HCT116 (cell line): ENCODE results near the gene MOV10L1. TPM values are rescaled to one million over a fixed set of nuclear protein-coding genes. Genes with fewer than 3 reads are reported as not detected.

Experiments used
- ATAC-seq: fragments of 200-7000 bp; cut with Tn5 transposase; 2 replicates; pipeline ENCODE4 v1.9.1; 2020; ENCODE audit warnings: mild to moderate bottlenecking, moderate library complexity
- BruUV-seq: library from RNA; stranded (reverse); fragments of 400-500 nt; replicated peaks from 2 replicates; lab custom pipeline; 2021; lab: Mats Ljungman, UMichigan
- CTCF ChIA-PET: fragments of 300-600 bp; sonication (Branson Sonifier 250); formaldehyde crosslinking; loops from one replicate; lab custom pipeline; 2021; ENCODE audit warnings: antibody characterized with exemption; lab: Charles Lee
- POLR2A ChIA-PET: fragments of 300-600, 350-600 bp; sonication (Branson Sonifier 250); formaldehyde crosslinking; loops from one replicate; lab custom pipeline; 2021; ENCODE audit warnings: antibody characterized with exemption; lab: Charles Lee
- RAD21 ChIA-PET, 2 experiments: fragments of 300-600 bp; sonication (Branson Sonifier 250); formaldehyde crosslinking; loops; one replicate each; lab custom pipeline; 2023; ENCODE audit warnings: low total read pairs in 2 of 2; ENCODE audit not compliant: uncharacterized antibody in 2 of 2, unreplicated experiment in 2 of 2, low non-redundant PET in 1 of 2; lab: Charles Lee
- DNase-seq: peaks from one replicate; pipeline ENCODE4 v3.0.0-alpha.2; 2010; ENCODE audit warnings: low read depth, low spot score
- H2AFZ ChIP-seq: fragments of 200-600 bp; shearing (Covaris generic), sonication (generic); 2 replicates; pipeline ENCODE4 v1.6.1; 2017; ENCODE audit warnings: low read depth, mixed run types, mixed read lengths, antibody characterized with exemption, low read length; ENCODE audit not compliant: poor library complexity, severe bottlenecking
- H3K27ac ChIP-seq: 2 replicates; pipeline ENCODE4 v1.5.1; 2012; ENCODE audit warnings: low read depth, low read length
- H3K27me3 ChIP-seq: fragments of 200-600 bp; sonication (generic); 2 replicates; pipeline ENCODE4 v1.6.1; 2016; ENCODE audit warnings: mixed run types, low read length, mixed read lengths; ENCODE audit not compliant: insufficient read depth
- H3K36me3 ChIP-seq, 2 experiments: fragments of 200-500 bp in 1 of 2; fragments of 200-600 bp in 1 of 2; sonication (Bioruptor generic) in 1 of 2; sonication (generic) in 1 of 2; 2 replicates each; pipeline versions ENCODE4 v1.5.1 to v1.6.1; 2014 to 2016; ENCODE audit warnings: low read length in 2 of 2, inconsistent platforms in 1 of 2, mixed read lengths in 1 of 2, mixed run types in 1 of 2; ENCODE audit not compliant: insufficient read depth in 2 of 2, control insufficient read depth in 1 of 2
- H3K4me1 ChIP-seq, 2 experiments: fragments of 200-600 bp in 1 of 2; sonication (generic) in 1 of 2; 2 replicates each; pipeline versions ENCODE4 v1.5.1 to v1.6.1; 2012 to 2017; ENCODE audit warnings: low read length in 2 of 2, inconsistent platforms in 1 of 2, mild to moderate bottlenecking in 1 of 2, mixed read lengths in 1 of 2, mixed run types in 1 of 2, moderate library complexity in 1 of 2; ENCODE audit not compliant: insufficient read depth in 2 of 2, control insufficient read depth in 1 of 2
- H3K4me2 ChIP-seq: fragments of 200-600 bp; sonication (generic); 2 replicates; pipeline ENCODE4 v1.6.1; 2017; ENCODE audit warnings: mixed run types, low read length, mixed read lengths
- H3K4me3 ChIP-seq, 2 experiments: fragments of 200-600 bp in 1 of 2; sonication (generic) in 1 of 2; replicated peaks in 1 of 2; 2 replicates each; pipeline ENCODE4 v1.5.1; 2011 to 2016; ENCODE audit warnings: low read length in 2 of 2, control low read depth in 1 of 2, low read depth in 1 of 2, mild to moderate bottlenecking in 1 of 2, mixed read lengths in 1 of 2, mixed run types in 1 of 2
- H3K79me2 ChIP-seq: fragments of 200-600 bp; sonication (generic); 2 replicates; pipeline ENCODE4 v1.6.1; 2017; ENCODE audit warnings: mild to moderate bottlenecking, mixed run types, low read length, moderate library complexity, mixed read lengths; ENCODE audit not compliant: insufficient read depth
- H3K9ac ChIP-seq: fragments of 200-600 bp; sonication (generic); 2 replicates; pipeline ENCODE4 v1.6.1; 2016; ENCODE audit warnings: low read length, mixed read lengths
- H3K9me2 ChIP-seq: fragments of 200-600 bp; sonication (generic), shearing (Covaris generic); 2 replicates; pipeline ENCODE4 v1.6.1; 2017; ENCODE audit warnings: mixed run types, mild to moderate bottlenecking, moderate library complexity; ENCODE audit not compliant: insufficient read depth
- H3K9me3 ChIP-seq, 2 experiments: fragments of 200-500 bp in 1 of 2; fragments of 200-600 bp in 1 of 2; sonication (Bioruptor generic) in 1 of 2; sonication (generic) in 1 of 2; 2 replicates each; pipeline ENCODE4 v1.6.1; 2014 to 2017; ENCODE audit warnings: low read length in 2 of 2, mixed read lengths in 2 of 2, inconsistent platforms in 1 of 2, low read depth in 1 of 2, mild to moderate bottlenecking in 1 of 2, mixed run types in 1 of 2, moderate library complexity in 1 of 2; ENCODE audit not compliant: control insufficient read depth in 1 of 2, insufficient read depth in 1 of 2
- H4K20me1 ChIP-seq: fragments of 200-600 bp; sonication (generic), shearing (Covaris generic); 2 replicates; pipeline ENCODE4 v1.6.1; 2017; ENCODE audit warnings: mixed run types, mild to moderate bottlenecking, moderate library complexity; ENCODE audit not compliant: insufficient read depth
- CEBPB ChIP-seq: IDR thresholded peaks from 2 replicates; pipeline ENCODE4 v1.6.1; 2012; ENCODE audit warnings: low read depth
- EGR1 ChIP-seq: IDR thresholded peaks from 2 replicates; pipeline ENCODE4 v1.6.1; 2012; ENCODE audit warnings: low read depth
- ELF1 ChIP-seq: IDR thresholded peaks from 2 replicates; pipeline ENCODE4 v1.6.1; 2012; ENCODE audit warnings: low read depth, borderline replicate concordance
- EZH2 ChIP-seq: fragments of 200-600 bp; sonication (generic); IDR thresholded peaks from 2 replicates; pipeline ENCODE4 v1.6.1; 2017; ENCODE audit warnings: antibody characterized with exemption, mixed run types
- FOSL1 ChIP-seq: IDR thresholded peaks from 2 replicates; pipeline ENCODE4 v1.6.1; 2012; ENCODE audit warnings: low read depth
- JUND ChIP-seq: IDR thresholded peaks from 2 replicates; pipeline ENCODE4 v1.6.1; 2012
- RAD21 ChIP-seq: IDR thresholded peaks from 2 replicates; pipeline ENCODE4 v1.6.1; 2012; ENCODE audit warnings: low read depth, mild to moderate bottlenecking
- REST ChIP-seq: IDR thresholded peaks from 2 replicates; pipeline ENCODE4 v1.6.1; 2012; ENCODE audit warnings: low read depth
- SRF ChIP-seq: IDR thresholded peaks from 2 replicates; pipeline ENCODE4 v1.6.1; 2012; ENCODE audit warnings: low read depth
- TCF7L2 ChIP-seq: IDR thresholded peaks from 2 replicates; pipeline ENCODE4 v1.7.0; 2011; ENCODE audit warnings: borderline replicate concordance, inconsistent platforms; ENCODE audit not compliant: insufficient read depth, insufficient read length; ENCODE audit errors: extremely low read depth
- YY1 ChIP-seq: IDR thresholded peaks from 2 replicates; pipeline ENCODE4 v1.6.1; 2011; ENCODE audit warnings: low read length, low read depth, moderate library complexity, mild to moderate bottlenecking; ENCODE audit not compliant: insufficient replicate concordance; ENCODE audit errors: extremely low read depth
- ZBTB33 ChIP-seq: IDR thresholded peaks from 2 replicates; pipeline ENCODE4 v1.6.1; 2011; ENCODE audit warnings: mild to moderate bottlenecking, low read length, moderate library complexity; ENCODE audit not compliant: insufficient replicate concordance; ENCODE audit errors: extremely low read depth
- ZFX ChIP-seq: fragments of 450-650 bp; IDR thresholded peaks from 2 replicates; pipeline ENCODE4 v1.6.1; 2017
- intact Hi-C: fragments of 100-400 bp; cut with micrococcal nuclease; formaldehyde crosslinking; loops from 2 replicates; pipeline ENCODE4 v1.10.0; 2022
- total RNA-seq: library from RNA; stranded (reverse); gene quantifications from one replicate; pipeline ENCODE4 v1.2.1, GENCODE V29; 2021; ENCODE audit not compliant: unreplicated experiment

Gene MOV10L1
- total RNA-seq, 1 experiment from 2014 or later = not detected

GRCh38 chr22:50199251-50199721, 109.5 kb downstream of the MOV10L1 start (continued):
- TF ChIP-seq REST (no peak), YY1 (no peak), EGR1 (no peak), ZBTB33 (no peak)

- Histone ChIP-seq H3K4me1 (peaks cover 9 to 19% of the 10 kb centered on the region in 2 experiments; a peak in 3 of 4 replicates), H2AFZ (no peak overlapping the region), H3K27ac (peak overlapping the region; percentile 77), H4K20me1 (no peaks in the 10 kb centered on the region), H3K9me3 (peaks cover 0 to 8% of the 10 kb centered on the region in 2 experiments; a peak in 1 of 4 replicates), H3K9ac (peak overlapping the region; percentile 67), H3K9me2 (no peaks in the 10 kb centered on the region), H3K4me2 (peak overlapping the region; percentile 95), H3K27me3 (no peaks in the 10 kb centered on the region), H3K36me3 (peaks cover 0 to 14% of the 10 kb centered on the region in 2 experiments; a peak in 3 of 4 replicates), H3K79me2 (peaks cover 10% of the 10 kb centered on the region), H3K4me3 (peak overlapping the region; percentile 42 to 65)
- peak; percentile 20 for ATAC-seq
- intact Hi-C loops = loop anchor here (10.0 kb wide), 1 partner anchor 265 kb away; no protein-coding TSS in a partner anchor
- DNase-seq = no peak
- CTCF ChIA-PET = interaction anchor here (1.7 kb wide), 1 partner anchor 10 kb away, joined by 4 read pairs; no protein-coding TSS in a partner anchor
- TSS peak; percentile 57 for BruUV-seq
- POLR2A ChIA-PET = no interaction called here
- RAD21 ChIA-PET = no interaction called here
- TF ChIP-seq JUND (no peak), ZFX (no peak), YY1 (no peak), ZBTB33 (no peak), TCF7L2 (no peak), SRF (no peak), EZH2 (no peak), CEBPB (no peak), FOSL1 (no peak), ELF1 (no peak), RAD21 (no peak)
Measured at GRCh38 chr22:50199829-50200460, 110.1 kb downstream of the MOV10L1 start.
